ENCODE measurements around the gene ECI1.

ECI1 gene

GRCh38 chr16:2251296-2252111 lies at the start of gene ECI1:
ECI1 (minus strand) TSS chr16:2251587; CDS start chr16:2251566, 21 bp downstream.
- peak; percentile 82 for DNase-seq

DNA sequence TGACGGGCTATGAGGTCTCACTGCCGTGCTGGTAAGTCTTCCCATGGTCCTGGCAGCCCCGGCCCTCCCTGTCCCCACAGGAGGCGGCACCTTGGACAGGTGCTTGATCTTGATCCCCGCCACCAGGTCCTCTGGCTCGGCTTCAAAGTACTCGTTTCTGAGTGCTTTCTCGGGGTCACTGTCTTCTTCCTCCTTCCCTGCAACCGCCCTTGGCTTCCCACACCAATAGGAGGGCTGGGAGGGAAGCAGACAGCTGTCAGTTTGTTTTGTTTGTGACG lies 48.5 kb upstream of the ECI1 start:
- no peak for DNase-seq

- no peak for DNase-seq
Observed at GRCh38 chr16:2299121-2299914, 47.9 kb upstream of the ECI1 start.

DNA sequence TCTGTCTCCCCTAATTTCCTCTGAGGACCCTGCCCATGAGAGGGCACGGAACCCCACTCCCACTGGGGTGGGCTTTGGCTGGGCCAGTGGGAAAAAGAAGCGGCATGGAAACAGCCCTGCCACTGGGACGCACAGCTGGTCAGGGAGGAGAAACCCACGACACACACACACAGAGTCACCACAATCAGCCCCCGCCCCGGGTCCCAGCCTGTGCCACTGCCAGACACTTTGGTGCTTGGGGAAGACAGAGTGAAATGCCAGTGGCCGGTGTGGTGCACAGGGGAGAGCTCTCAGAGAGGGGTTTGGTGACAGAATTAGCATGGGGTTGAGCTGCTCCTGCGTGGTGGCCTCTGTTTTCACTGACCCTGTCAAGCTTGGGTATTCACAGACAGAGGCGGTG lies 47.2 kb upstream of the ECI1 start:
- DNase-seq: no peak

GRCh38 chr16:2297506-2297860 lies 46.1 kb upstream of the ECI1 start:
- DNase-seq: no peak

DNA sequence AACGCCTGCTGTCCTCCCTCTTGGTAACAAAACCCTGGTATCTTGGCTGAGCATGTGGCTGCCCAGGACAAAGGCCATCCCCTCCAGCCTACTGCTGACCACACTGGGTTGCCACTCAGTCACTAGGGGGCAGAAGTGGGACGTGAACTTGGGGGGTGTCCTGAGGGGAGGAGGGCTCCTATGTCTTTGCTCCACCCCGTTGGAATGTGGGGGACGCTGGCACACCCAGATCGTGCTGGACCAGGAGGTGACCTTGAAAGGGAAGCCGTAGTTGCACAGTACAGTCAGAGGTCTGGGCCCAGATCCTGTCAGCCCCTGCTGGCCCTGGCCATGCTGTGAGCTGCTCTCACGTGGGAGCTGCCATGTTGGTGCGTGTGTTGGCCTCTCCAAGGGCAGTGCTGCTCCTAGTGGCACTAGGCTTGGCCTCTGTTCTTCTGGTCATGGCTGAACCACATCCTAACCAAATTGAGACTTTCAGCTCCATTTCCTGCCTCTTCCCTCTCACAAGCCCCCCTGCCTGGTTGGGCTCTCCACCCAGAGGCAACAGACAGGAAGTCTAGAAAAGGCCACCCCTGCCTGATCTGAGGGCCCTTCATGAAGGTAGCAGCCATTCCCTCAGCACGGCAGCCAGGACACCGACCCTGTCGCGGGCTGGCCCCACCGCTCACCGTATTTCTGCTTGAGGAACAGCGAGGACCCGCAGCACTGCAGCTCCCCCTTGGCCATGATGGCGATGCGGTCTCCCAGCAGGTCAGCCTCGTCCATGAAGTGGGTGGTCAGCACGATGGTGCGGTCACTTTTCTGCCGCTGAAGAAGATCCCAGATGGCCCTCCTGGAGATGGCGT lies 45.5 kb upstream of the ECI1 start:
- DNase-seq: no peak

- no peak for DNase-seq
Observed at GRCh38 chr16:2295056-2295798, 43.8 kb upstream of the ECI1 start.

DNA sequence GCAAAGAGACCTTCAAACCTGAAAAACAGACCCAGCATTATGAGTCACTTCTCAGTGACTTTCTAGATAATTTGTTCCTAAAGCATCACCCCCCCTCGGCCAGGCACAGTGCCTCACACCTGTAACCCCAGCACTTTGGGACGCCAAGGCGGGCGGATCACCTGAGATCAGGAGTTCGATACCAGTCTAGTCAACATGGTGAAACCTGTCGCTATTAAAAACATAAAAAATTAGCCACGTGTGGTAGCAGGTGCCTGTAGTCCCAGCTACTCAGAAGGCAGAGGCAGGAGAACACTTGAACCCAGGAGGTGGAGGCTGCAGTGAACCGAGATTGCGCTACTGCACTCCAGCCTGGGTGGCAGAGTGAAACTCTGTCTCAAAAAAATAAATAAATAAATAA lies 40.8 kb upstream of the ECI1 start:
- no peak for DNase-seq

DNA sequence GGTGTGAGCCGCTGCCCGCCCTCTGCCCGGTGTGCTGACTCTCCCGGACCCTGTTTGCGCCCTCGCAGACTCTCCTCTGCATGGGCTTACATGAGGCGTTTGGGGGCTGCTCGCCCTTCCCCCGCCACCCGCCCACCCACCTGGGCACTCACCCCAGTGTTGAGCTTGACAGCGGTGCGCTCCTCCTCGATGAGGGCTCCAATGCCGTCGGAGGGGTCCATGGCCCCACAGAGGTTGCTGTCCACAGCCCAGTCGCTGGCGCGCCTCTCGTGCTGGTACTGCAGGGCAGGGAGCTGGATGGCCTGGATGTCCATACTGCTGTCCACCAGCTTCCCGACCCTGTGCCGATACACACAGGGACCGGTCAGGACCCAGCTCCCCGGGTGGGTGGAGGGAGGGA lies 37.9 kb upstream of the ECI1 start:
- DNase-seq: no peak

- DNase-seq: no peak
Observed at GRCh38 chr16:2288726-2289125, 37.3 kb upstream of the ECI1 start.

DNA sequence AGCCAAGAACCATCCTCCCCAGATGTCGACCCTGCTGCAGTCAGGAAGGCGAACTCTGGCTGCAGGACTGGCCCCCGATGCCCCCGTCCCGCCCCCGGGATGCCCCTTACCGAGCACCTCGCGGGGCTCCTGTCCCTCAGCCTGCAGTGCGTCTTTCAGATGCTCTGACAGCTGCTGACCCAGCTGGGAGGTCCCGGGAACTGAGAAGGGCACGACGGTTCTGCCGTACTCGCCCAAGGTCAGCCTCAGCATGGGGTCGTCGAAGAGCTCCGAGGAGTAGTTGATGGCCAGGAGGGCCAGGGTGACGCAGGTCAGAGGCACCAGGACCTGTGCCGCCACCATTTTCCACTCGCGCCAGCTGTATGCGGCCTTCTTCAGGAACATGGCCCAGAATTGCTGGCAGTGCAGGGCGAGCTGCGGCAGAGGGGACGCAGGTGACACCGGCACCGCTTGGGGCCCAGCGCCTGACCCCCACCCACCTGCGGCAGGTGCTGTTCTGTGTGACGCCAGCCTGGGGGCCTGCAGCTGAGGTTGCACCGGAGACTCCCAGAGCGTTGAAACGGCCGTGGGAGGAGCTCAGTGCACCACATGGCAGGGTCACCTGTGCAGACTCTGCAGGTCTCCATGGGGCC lies 36.6 kb upstream of the ECI1 start:
- no peak for DNase-seq

- DNase-seq: no peak
Observed at GRCh38 chr16:2286550-2286949, 35.2 kb upstream of the ECI1 start.

DNA sequence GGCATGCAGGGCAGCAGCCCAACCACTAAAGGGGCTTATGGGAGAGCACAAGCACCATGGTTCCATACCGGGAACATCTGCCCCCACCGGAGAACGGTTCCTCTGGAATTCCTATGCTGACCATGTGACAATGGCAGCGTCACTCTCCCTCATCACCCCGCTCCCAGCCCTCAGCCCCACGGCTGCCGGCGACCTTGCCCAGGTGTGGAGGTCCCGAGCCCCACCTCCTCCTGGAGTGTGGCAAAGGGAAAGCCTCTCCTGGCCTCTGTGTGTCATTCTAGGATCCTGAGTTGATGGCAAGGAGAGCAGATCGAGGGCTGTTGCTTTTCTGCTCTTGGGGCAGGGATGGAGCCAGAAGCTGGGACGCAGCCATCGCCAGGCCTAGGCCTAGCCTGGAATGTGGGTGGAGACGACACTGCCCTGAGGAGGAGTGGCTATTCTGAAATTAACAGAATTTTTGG lies 34.4 kb upstream of the ECI1 start:
- no peak for DNase-seq

- DNase-seq: no peak
Observed at GRCh38 chr16:2284797-2285576, 33.6 kb upstream of the ECI1 start.

GRCh38 chr16:2284001-2284770 lies 32.8 kb upstream of the ECI1 start:
- no peak for DNase-seq

- no peak for DNase-seq
Observed at GRCh38 chr16:2282866-2283555, 31.6 kb upstream of the ECI1 start.

GRCh38 chr16:2282262-2282661 lies 30.9 kb upstream of the ECI1 start:
- DNase-seq: no peak

GRCh38 chr16:2280981-2281542 lies 29.7 kb upstream of the ECI1 start:
- DNase-seq: no peak

DNA sequence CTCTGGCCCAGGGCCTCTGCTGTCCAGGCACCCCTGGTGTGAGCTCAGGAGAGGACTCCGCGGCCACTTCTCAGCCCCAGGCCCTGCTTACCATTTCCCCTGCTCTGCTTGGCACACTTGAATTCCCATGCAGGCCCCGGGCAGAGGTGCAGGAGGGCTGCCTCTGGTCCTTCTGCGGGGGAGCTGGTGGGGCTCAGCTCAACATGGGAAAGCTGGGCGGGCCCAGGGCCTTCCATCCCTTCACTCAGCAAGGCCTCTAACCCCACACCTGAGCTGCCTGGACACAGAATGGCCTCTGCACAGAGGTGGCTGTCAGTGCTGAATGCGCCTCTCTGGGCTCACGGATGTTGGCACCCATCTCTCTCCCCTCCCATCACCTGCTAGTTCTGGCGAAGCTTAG lies 29.1 kb upstream of the ECI1 start:
- DNase-seq: no peak

All from activated naive CD4-positive, alpha-beta T cell treated with Interleukin-2 at 50 U/mL for 16 hours (primary cell).